Keratinocyte (primary cell): ENCODE data around the gene NXNL2. TPM values are rescaled to one million over a fixed set of nuclear protein-coding genes. Genes with fewer than 3 reads are reported as not detected.

Experiments
- DNase-seq: peaks from one replicate; pipeline ENCODE4 v3.0.0-alpha.2; 2011; ENCODE audit warnings: low read depth, missing footprints, low spot score
- FAIRE-seq: peaks from 2 replicates; lab custom pipeline; 2011; peaks lifted over from hg19 to GRCh38; lab: Jason Lieb, UNC
- H2AFZ ChIP-seq: 2 replicates; pipeline ENCODE4 v1.6.0; 2012; ENCODE audit warnings: low read length, control low read depth, inconsistent platforms; ENCODE audit not compliant: control insufficient read depth
- H3K27ac ChIP-seq: 2 replicates; pipeline ENCODE4 v1.5.1; 2011; ENCODE audit warnings: low read length; ENCODE audit not compliant: control insufficient read depth, insufficient read depth
- H3K27me3 ChIP-seq: 3 replicates; pipeline ENCODE4 v1.6.0; 2011; ENCODE audit warnings: low read length; ENCODE audit not compliant: control insufficient read depth, insufficient read depth; ENCODE audit errors: extremely low read depth
- H3K36me3 ChIP-seq, 2 experiments: 2 replicates in 1 of 2; 3 replicates in 1 of 2; pipeline ENCODE4 v1.5.1; 2011; ENCODE audit warnings: low read length in 2 of 2, mild to moderate bottlenecking in 1 of 2; ENCODE audit not compliant: control insufficient read depth in 2 of 2, insufficient read depth in 2 of 2; ENCODE audit errors: extremely low read depth in 1 of 2
- H3K4me1 ChIP-seq: 3 replicates; pipeline ENCODE4 v1.5.1; 2011; ENCODE audit warnings: low read length; ENCODE audit not compliant: control insufficient read depth, insufficient read depth; ENCODE audit errors: extremely low read depth
- H3K4me2 ChIP-seq: 3 replicates; pipeline ENCODE4 v1.6.0; 2011; ENCODE audit warnings: low read depth, low read length; ENCODE audit not compliant: control insufficient read depth, insufficient read depth; ENCODE audit errors: extremely low read depth
- H3K4me3 ChIP-seq, 3 experiments: fragments of 200-600 bp in 1 of 3; sonication (generic) in 1 of 3; 2 replicates in 2 of 3; 3 replicates in 1 of 3; pipeline ENCODE4 v1.5.1; 2011 to 2016; ENCODE audit warnings: low read length in 3 of 3, mild to moderate bottlenecking in 3 of 3, control low read depth in 2 of 3, inconsistent platforms in 1 of 3, low read depth in 1 of 3, mixed read lengths in 1 of 3, mixed run types in 1 of 3, moderate library complexity in 1 of 3; ENCODE audit not compliant: control insufficient read depth in 2 of 3, insufficient read depth in 2 of 3; ENCODE audit errors: extremely low read depth in 1 of 3
- H3K79me2 ChIP-seq: 2 replicates; pipeline ENCODE4 v1.6.0; 2012; ENCODE audit warnings: low read length; ENCODE audit not compliant: control insufficient read depth, insufficient read depth
- H3K9ac ChIP-seq: 3 replicates; pipeline ENCODE4 v1.6.0; 2011; ENCODE audit warnings: low read length; ENCODE audit not compliant: control insufficient read depth, insufficient read depth; ENCODE audit errors: extremely low read depth
- H3K9me1 ChIP-seq: 3 replicates; pipeline ENCODE4 v1.6.0; 2011; ENCODE audit warnings: low read length; ENCODE audit not compliant: control insufficient read depth, insufficient read depth; ENCODE audit errors: extremely low read depth
- H3K9me3 ChIP-seq: 2 replicates; pipeline ENCODE4 v1.5.1; 2012; ENCODE audit warnings: low read depth, low read length; ENCODE audit not compliant: control insufficient read depth
- H4K20me1 ChIP-seq: 3 replicates; pipeline ENCODE4 v1.6.0; 2011; ENCODE audit warnings: low read length; ENCODE audit not compliant: control insufficient read depth, insufficient read depth; ENCODE audit errors: extremely low read depth
- EZH2 ChIP-seq: IDR thresholded peaks from one replicate; pipeline ENCODE4 v1.6.1; 2012; ENCODE audit warnings: inconsistent platforms, mild to moderate bottlenecking, low read length, moderate library complexity
- dilution Hi-C: fragments of 300-500 bp; cut with MboI; formaldehyde crosslinking; loops from one replicate; pipeline ENCODE4 v1.7.0; 2020; ENCODE audit warnings: low sequenced_read_pairs; ENCODE audit not compliant: extremely low pct_ligation_motif_present
- polyA plus RNA-seq, 5 experiments: library from polyadenylated mRNA; depleted of rRNA in 3 of 5; stranded (reverse) in 3 of 5; stranded (forward) in 1 of 5; unstranded in 1 of 5; fragments of >200 nt; gene quantifications; 1 replicate in 1 of 5; 2 replicates in 3 of 5; 3 replicates in 1 of 5; pipeline versions ENCODE4 v1.2.1 to v1.2.3, GENCODE V29; 2011 to 2012; ENCODE audit warnings: missing spikeins in 2 of 5, low read depth in 1 of 5, low replicate concordance in 1 of 5
- TF ChIP-seq, protein P1 (sequence below), 3 experiments: IDR thresholded peaks in 1 of 3; conservative IDR thresholded peaks in 1 of 3; optimal IDR thresholded peaks in 1 of 3; 2 replicates in 2 of 3; 3 replicates in 1 of 3; pipeline versions ENCODE3 to v1.5.1; 2011; ENCODE audit warnings: low read length in 3 of 3, mild to moderate bottlenecking in 3 of 3, moderate library complexity in 2 of 3, control low read depth in 1 of 3, inconsistent platforms in 1 of 3; ENCODE audit not compliant: insufficient read depth in 2 of 3; ENCODE audit errors: extremely low read depth in 1 of 3

Gene NXNL2
- polyA plus RNA-seq, 1 donor (not counting 4 experiments of a cell fraction or from before 2014, with no cell fraction given) = 0.17 TPM

DNA sequence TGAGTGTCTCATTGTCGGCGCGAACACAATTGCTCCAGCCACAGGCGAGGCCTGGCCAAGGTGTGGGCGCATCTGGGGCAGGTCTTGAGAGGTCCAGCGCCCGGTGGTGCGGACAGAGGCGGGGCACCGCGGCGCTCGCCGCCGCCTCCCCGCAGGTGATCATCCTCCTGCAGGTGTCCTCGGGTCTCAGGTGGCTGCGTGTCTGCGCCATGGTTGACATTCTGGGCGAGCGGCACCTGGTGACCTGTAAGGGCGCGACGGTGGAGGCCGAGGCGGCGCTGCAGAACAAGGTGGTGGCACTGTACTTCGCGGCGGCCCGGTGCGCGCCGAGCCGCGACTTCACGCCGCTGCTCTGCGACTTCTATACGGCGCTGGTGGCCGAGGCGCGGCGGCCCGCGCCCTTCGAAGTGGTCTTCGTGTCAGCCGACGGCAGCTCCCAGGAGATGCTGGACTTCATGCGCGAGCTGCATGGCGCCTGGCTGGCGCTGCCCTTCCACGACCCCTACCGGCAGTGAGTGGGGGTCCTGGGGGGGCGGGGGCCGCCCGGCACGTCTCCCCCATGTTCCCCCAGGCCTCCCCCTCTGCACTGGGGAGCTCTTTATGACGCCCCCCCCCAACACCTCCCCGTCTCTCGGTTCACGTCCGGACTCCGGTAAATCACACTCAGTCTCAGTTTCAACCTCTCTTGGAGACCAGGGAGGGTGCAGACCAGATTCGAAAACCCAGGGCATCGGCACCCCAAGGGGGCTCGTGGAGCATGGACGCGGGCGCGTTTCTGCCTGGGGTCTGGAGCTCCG is 446 bp downstream of the NXNL2 start:
- no peaks in the 10 kb centered on the region for H3K79me2 ChIP-seq
- peak overlapping the region; percentile 72 for H3K4me2 ChIP-seq
- peaks cover 14% of the 10 kb centered on the region for H3K4me1 ChIP-seq
- dilution Hi-C loops = no loop called here
- H3K4me3 ChIP-seq = peak overlapping the region; percentile 60 to 73 (median 72)
- H3K27ac ChIP-seq = no peak overlapping the region
- FAIRE-seq (no peak), DNase-seq (no peak)
- H3K27me3 ChIP-seq = peaks cover 5% of the 10 kb centered on the region
- no peak for TF ChIP-seq EZH2
- TF ChIP-seq, protein P1, sequence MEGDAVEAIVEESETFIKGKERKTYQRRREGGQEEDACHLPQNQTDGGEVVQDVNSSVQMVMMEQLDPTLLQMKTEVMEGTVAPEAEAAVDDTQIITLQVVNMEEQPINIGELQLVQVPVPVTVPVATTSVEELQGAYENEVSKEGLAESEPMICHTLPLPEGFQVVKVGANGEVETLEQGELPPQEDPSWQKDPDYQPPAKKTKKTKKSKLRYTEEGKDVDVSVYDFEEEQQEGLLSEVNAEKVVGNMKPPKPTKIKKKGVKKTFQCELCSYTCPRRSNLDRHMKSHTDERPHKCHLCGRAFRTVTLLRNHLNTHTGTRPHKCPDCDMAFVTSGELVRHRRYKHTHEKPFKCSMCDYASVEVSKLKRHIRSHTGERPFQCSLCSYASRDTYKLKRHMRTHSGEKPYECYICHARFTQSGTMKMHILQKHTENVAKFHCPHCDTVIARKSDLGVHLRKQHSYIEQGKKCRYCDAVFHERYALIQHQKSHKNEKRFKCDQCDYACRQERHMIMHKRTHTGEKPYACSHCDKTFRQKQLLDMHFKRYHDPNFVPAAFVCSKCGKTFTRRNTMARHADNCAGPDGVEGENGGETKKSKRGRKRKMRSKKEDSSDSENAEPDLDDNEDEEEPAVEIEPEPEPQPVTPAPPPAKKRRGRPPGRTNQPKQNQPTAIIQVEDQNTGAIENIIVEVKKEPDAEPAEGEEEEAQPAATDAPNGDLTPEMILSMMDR (optimal IDR thresholded peaks at IDR 0.05 in 1 of 3, IDR thresholded peaks at IDR 0.05 in 1 of 3, conservative IDR thresholded peaks at IDR 0.05 in 1 of 3; ENCODE audit: extremely low read depth in 1 of 3, insufficient read depth in 2 of 3, low read length in 3 of 3) = peak in 1 of 3 experiments; percentile 8
- H2AFZ ChIP-seq = peak overlapping the region; percentile 80
- H3K9me3 ChIP-seq = no peaks in the 10 kb centered on the region
- no peaks in the 10 kb centered on the region for H3K36me3 ChIP-seq
- H3K9me1 ChIP-seq = no peaks in the 10 kb centered on the region
- H3K9ac ChIP-seq = peak overlapping the region; percentile 44
- peaks cover 3% of the 10 kb centered on the region for H4K20me1 ChIP-seq

DNA sequence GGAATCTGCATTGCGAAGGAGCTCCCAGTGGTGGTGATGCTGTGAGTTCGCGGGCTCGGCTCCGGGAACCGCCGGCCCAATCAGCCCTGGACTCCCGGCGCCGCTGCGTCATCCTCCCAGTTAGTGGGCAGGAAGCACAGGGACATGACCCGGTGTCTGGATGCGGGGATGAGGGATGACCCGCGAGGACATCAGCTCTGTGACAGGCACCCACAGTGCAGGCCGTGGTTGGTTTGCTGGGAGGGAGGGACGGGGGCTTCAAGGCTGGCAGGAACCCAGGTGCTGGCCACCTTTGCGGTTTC is 996 bp downstream of the NXNL2 start:
- H4K20me1 ChIP-seq = peaks cover 3% of the 10 kb centered on the region
- H3K4me2 ChIP-seq = peak overlapping the region; percentile 72
- H3K27me3 ChIP-seq = peaks cover 5% of the 10 kb centered on the region
- dilution Hi-C loops = no loop called here
- H3K79me2 ChIP-seq = no peaks in the 10 kb centered on the region
- H3K4me1 ChIP-seq = peaks cover 12% of the 10 kb centered on the region
- H3K9me1 ChIP-seq = no peaks in the 10 kb centered on the region
- H2AFZ ChIP-seq = peak overlapping the region; percentile 46
- H3K36me3 ChIP-seq = no peaks in the 10 kb centered on the region
- H3K4me3 ChIP-seq = peak overlapping the region; percentile 60 to 73 (median 72)
- DNase-seq = no peak
- no peak overlapping the region for H3K9ac ChIP-seq
- no peak for FAIRE-seq
- TF ChIP-seq, protein P1 (optimal IDR thresholded peaks at IDR 0.05 in 1 of 3, IDR thresholded peaks at IDR 0.05 in 1 of 3, conservative IDR thresholded peaks at IDR 0.05 in 1 of 3; ENCODE audit: extremely low read depth in 1 of 3, insufficient read depth in 2 of 3, low read length in 3 of 3) = no peak
- TF ChIP-seq EZH2 = no peak
- H3K27ac ChIP-seq = no peak overlapping the region
- H3K9me3 ChIP-seq = no peaks in the 10 kb centered on the region
